ENCODE measurements around the gene CMTM4.
A peak's percentile ranks its signal among the peaks of the same experiment; 100 is the strongest.

The CMTM4 gene

DNA sequence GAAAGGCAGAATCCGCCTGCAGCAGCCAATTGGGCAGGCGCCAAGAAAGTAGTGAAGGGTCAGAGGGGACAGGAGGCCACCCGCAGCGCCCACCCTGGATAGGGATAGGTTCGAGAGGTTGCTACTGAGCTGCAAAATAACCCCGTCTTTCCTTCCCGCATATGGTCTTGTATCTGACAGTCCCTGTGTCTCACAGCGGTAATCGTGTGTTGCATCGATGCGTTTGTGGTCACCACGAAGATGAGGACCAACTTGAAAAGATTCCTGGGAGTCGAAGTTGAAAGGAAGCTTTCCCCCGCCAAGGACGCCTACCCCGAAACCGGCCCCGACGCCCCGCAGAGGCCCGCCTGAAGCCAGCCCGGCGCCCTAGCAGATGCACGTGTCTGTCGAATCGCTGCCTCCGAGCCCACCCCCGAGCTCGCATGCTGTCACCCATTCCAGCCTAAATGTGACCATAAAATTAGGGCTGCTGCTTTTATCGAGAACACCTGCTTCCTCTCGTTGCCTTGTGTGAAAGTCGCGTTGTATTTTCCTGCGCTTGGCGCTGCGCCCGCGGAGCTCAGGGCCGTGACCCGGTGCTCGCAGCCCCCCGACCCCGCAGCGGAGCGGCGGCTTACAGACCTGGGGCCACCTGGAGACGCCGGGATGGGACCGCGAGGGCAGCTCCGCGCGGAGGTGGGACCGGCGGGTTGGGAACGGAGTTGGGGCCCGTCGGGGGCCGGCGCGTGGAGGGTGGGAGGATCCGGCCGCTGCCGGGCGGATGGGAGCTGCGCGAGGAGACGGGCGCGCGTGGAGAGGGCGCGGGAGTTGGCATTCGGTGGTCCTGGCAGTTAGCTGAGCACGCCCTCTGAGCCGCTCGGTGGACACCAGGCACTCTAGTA, 117.7 kb downstream of the CMTM4 start, which contains the start of gene CMTM2:
CMTM2 (plus strand) TSS at position 813 of the 881 bp plus-strand sequence. CDS start 145 bp downstream, outside the sequence.
- H3K27me3 ChIP-seq (ENCODE audit: insufficient read depth, low read length, poor library complexity, severe bottlenecking), result no peaks in the 10 kb centered on the region
- H3K9ac ChIP-seq (ENCODE audit: low read depth, low read length, poor library complexity, severe bottlenecking), result no peak within 1 kb of the TSS
- 0 out of 2 replicates have a peak, but pooled peaks cover 5% of the 10 kb centered on the region for H3F3A ChIP-seq (ENCODE audit: low read depth)
- H3K36me3 ChIP-seq (ENCODE audit: insufficient read depth, low read length), result no peaks in the 10 kb centered on the region
- TF ChIP-seq CTCF (conservative IDR thresholded peaks at IDR 0.05; ENCODE audit: low read length) (no peak), EZH2phosphoT487 (IDR thresholded peaks at IDR 0.05; ENCODE audit: borderline replicate concordance) (no peak)
- peaks cover 31% of the 10 kb centered on the region for H3K4me1 ChIP-seq (ENCODE audit: insufficient read depth, low read length, poor library complexity, severe bottlenecking)
- no peak within 1 kb of the TSS for H3K4me2 ChIP-seq (ENCODE audit: low read depth, low read length, poor library complexity, severe bottlenecking)
- no peaks in the 10 kb centered on the region for H4K20me1 ChIP-seq (ENCODE audit: insufficient read depth, low read length, poor library complexity, severe bottlenecking)
- no peaks in the 10 kb centered on the region for H3K9me3 ChIP-seq (ENCODE audit: insufficient read depth, low read depth, low read length)
- no peak within 1 kb of the TSS for H2AFZ ChIP-seq (ENCODE audit: low read length)
- H3K9me2 ChIP-seq (replicated peaks; ENCODE audit: low read depth, low read length), result no peaks in the 10 kb centered on the region
- H3K4me3 ChIP-seq (ENCODE audit: low read length, poor library complexity, severe bottlenecking), result no peak within 1 kb of the TSS
- no peaks in the 10 kb centered on the region for H3K79me2 ChIP-seq (ENCODE audit: insufficient read depth, low read length)

DNA sequence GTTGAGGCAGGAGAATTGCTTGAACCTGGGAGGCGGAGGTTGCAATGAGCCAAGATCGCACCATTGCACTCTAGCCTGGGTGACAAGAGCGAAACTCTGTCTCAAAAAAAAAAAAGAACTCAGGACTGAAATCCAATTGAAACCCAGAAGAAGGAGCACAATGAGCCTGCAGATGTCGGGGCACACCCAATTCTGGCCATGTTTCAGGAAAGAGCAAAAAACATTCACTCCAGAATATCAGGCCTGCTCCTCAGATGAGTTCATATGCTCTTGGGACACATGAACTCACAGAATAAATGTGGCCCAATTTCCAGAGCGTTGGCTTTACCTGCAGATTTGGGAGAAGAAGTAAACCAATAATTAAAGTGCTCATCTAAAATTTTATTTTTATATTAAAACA, 120.2 kb downstream of the CMTM4 start:
- no peaks in the 10 kb centered on the region for H3K36me3 ChIP-seq (ENCODE audit: insufficient read depth, low read length)
- H4K20me1 ChIP-seq (ENCODE audit: insufficient read depth, low read length, poor library complexity, severe bottlenecking), result no peaks in the 10 kb centered on the region
- no peaks in the 10 kb centered on the region for H3K27me3 ChIP-seq (ENCODE audit: insufficient read depth, low read length, poor library complexity, severe bottlenecking)
- H3K4me3 ChIP-seq (ENCODE audit: low read length, poor library complexity, severe bottlenecking), result no peak overlapping the region
- no peak overlapping the region for H3K4me2 ChIP-seq (ENCODE audit: low read depth, low read length, poor library complexity, severe bottlenecking)
- no peak overlapping the region for H2AFZ ChIP-seq (ENCODE audit: low read length)
- no peak for TF ChIP-seq CTCF (conservative IDR thresholded peaks at IDR 0.05; ENCODE audit: low read length)
- TF ChIP-seq EZH2phosphoT487 (IDR thresholded peaks at IDR 0.05; ENCODE audit: borderline replicate concordance), result no peak
- H3K9ac ChIP-seq (ENCODE audit: low read depth, low read length, poor library complexity, severe bottlenecking), result no peak overlapping the region
- H3F3A ChIP-seq (ENCODE audit: low read depth), result 0 out of 2 replicates have a peak, but pooled peaks cover 5% of the 10 kb centered on the region
- peaks cover 53% of the 10 kb centered on the region for H3K4me1 ChIP-seq (ENCODE audit: insufficient read depth, low read length, poor library complexity, severe bottlenecking)
- H3K9me2 ChIP-seq (replicated peaks; ENCODE audit: low read depth, low read length), result no peaks in the 10 kb centered on the region
- H3K9me3 ChIP-seq (ENCODE audit: insufficient read depth, low read depth, low read length), result no peaks in the 10 kb centered on the region
- no peaks in the 10 kb centered on the region for H3K79me2 ChIP-seq (ENCODE audit: insufficient read depth, low read length)

DNA sequence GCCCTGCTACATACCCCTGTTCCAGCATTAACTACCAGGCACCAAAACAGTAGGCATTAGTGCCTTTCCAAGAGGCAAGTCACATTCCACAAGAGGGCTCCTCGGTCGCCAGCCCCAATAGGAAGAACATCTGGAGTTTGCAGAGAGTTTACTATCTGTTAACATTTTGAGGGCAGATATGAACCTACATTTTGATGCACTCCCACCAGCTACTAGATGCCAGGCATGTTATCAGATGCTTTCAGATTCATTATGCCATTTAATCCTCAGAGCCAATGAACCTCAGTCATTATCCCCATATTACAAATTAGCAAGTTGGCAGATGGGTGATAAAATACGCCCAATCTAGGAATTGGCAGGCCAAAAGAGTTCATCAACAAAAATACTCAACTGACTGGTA, 121.5 kb downstream of the CMTM4 start:
- TF ChIP-seq EZH2phosphoT487 (IDR thresholded peaks at IDR 0.05; ENCODE audit: borderline replicate concordance) (no peak), CTCF (conservative IDR thresholded peaks at IDR 0.05; ENCODE audit: low read length) (0 out of 2 replicates have a peak, but pooled peaks have one; percentile 11)
- H2AFZ ChIP-seq (ENCODE audit: low read length), result no peak overlapping the region

More for the DNA sequence above, 121.5 kb downstream of the CMTM4 start:
- no peaks in the 10 kb centered on the region for H3K9me2 ChIP-seq (replicated peaks; ENCODE audit: low read depth, low read length)
- H3K79me2 ChIP-seq (ENCODE audit: insufficient read depth, low read length), result no peaks in the 10 kb centered on the region
- no peaks in the 10 kb centered on the region for H3K9me3 ChIP-seq (ENCODE audit: insufficient read depth, low read depth, low read length)
- H3K9ac ChIP-seq (ENCODE audit: low read depth, low read length, poor library complexity, severe bottlenecking), result no peak overlapping the region
- H3F3A ChIP-seq (ENCODE audit: low read depth), result 0 out of 2 replicates have a peak, but pooled peaks cover 5% of the 10 kb centered on the region
- H4K20me1 ChIP-seq (ENCODE audit: insufficient read depth, low read length, poor library complexity, severe bottlenecking), result no peaks in the 10 kb centered on the region
- peaks cover 64% of the 10 kb centered on the region for H3K4me1 ChIP-seq (ENCODE audit: insufficient read depth, low read length, poor library complexity, severe bottlenecking)
- H3K4me2 ChIP-seq (ENCODE audit: low read depth, low read length, poor library complexity, severe bottlenecking), result peak overlapping the region; percentile 33
- H3K36me3 ChIP-seq (ENCODE audit: insufficient read depth, low read length), result no peaks in the 10 kb centered on the region
- no peak overlapping the region for H3K4me3 ChIP-seq (ENCODE audit: low read length, poor library complexity, severe bottlenecking)
- H3K27me3 ChIP-seq (ENCODE audit: insufficient read depth, low read length, poor library complexity, severe bottlenecking), result no peaks in the 10 kb centered on the region
